HUES6 (cell line): ENCODE results near the gene MLH3.
A peak's percentile ranks its signal among the peaks of the same experiment; 100 is the strongest.

ENCODE experiments used
- H3K27ac ChIP-seq: 2 replicates; pipeline ENCODE4 v1.7.0; 2013; ENCODE audit warnings: low read depth, mild to moderate bottlenecking, low read length, inconsistent platforms
- H3K27me3 ChIP-seq: 2 replicates; pipeline ENCODE4 v1.6.1; 2013; ENCODE audit warnings: low read length; ENCODE audit not compliant: control insufficient read depth, insufficient read depth
- H3K36me3 ChIP-seq: 2 replicates; pipeline ENCODE4 v1.6.1; 2013; ENCODE audit warnings: low read length; ENCODE audit not compliant: control insufficient read depth, insufficient read depth
- H3K4me1 ChIP-seq: 2 replicates; pipeline ENCODE4 v1.6.1; 2013; ENCODE audit warnings: low read length; ENCODE audit not compliant: control insufficient read depth, insufficient read depth
- H3K4me3 ChIP-seq: 2 replicates; pipeline ENCODE4 v1.5.1; 2013; ENCODE audit warnings: low read depth, low read length
- H3K9ac ChIP-seq: one replicate; pipeline ENCODE4 v1.6.1; 2013; ENCODE audit warnings: mild to moderate bottlenecking, low read length
- H3K9me3 ChIP-seq: 2 replicates; pipeline ENCODE4 v1.6.1; 2013; ENCODE audit warnings: low read depth, low read length; ENCODE audit not compliant: control insufficient read depth, insufficient read depth

Gene MLH3

GRCh38 chr14:75066691-75067090, 15.4 kb upstream of the MLH3 start:
- no peak overlapping the region for H3K9ac ChIP-seq
- H3K4me1 ChIP-seq = peaks cover 6% of the 10 kb centered on the region; the same call in 1 of the 2 replicates
- no peaks in the 10 kb centered on the region for H3K27me3 ChIP-seq
- H3K36me3 ChIP-seq = no peaks in the 10 kb centered on the region
- no peak overlapping the region for H3K27ac ChIP-seq
- no peaks in the 10 kb centered on the region for H3K9me3 ChIP-seq
- no peak overlapping the region for H3K4me3 ChIP-seq

GRCh38 chr14:75064205-75064567, 12.9 kb upstream of the MLH3 start:
- no peak overlapping the region for H3K9ac ChIP-seq
- peaks cover 11% of the 10 kb centered on the region; the same call in 1 of the 2 replicates for H3K9me3 ChIP-seq
- peak overlapping the region; percentile 89 for H3K4me3 ChIP-seq
- H3K36me3 ChIP-seq = peaks cover 19% of the 10 kb centered on the region
- H3K27me3 ChIP-seq = no peaks in the 10 kb centered on the region
- H3K4me1 ChIP-seq = no peaks in the 10 kb centered on the region
- no peak overlapping the region for H3K27ac ChIP-seq

GRCh38 chr14:75063491-75064204, 12.4 kb upstream of the MLH3 start, which contains the start of gene ACYP1:
TSS of gene ACYP1 (minus strand) at chr14:75064024. CDS start at chr14:75063553, 471 bp downstream.
- Histone ChIP-seq H3K9ac (peak within 1 kb of the TSS; percentile 74), H3K4me3 (peak within 1 kb of the TSS; percentile 89), H3K4me1 (no peaks in the 10 kb centered on the region), H3K36me3 (peaks cover 19% of the 10 kb centered on the region), H3K27ac (no peak within 1 kb of the TSS), H3K27me3 (no peaks in the 10 kb centered on the region), H3K9me3 (peaks cover 11% of the 10 kb centered on the region; the same call in 1 of the 2 replicates)

GRCh38 chr14:75063013-75063412, 11.7 kb upstream of the MLH3 start:
- no peaks in the 10 kb centered on the region for H3K27me3 ChIP-seq
- peak overlapping the region; percentile 89 for H3K4me3 ChIP-seq
- peaks cover 19% of the 10 kb centered on the region for H3K36me3 ChIP-seq
- no peak overlapping the region for H3K27ac ChIP-seq
- no peaks in the 10 kb centered on the region for H3K4me1 ChIP-seq
- peak overlapping the region; percentile 74 for H3K9ac ChIP-seq
- H3K9me3 ChIP-seq = peaks cover 11% of the 10 kb centered on the region; the same call in 1 of the 2 replicates

GRCh38 chr14:75060420-75060819, 9.2 kb upstream of the MLH3 start:
- H3K27me3 ChIP-seq = no peaks in the 10 kb centered on the region
- no peak overlapping the region for H3K27ac ChIP-seq
- peaks cover 11% of the 10 kb centered on the region; the same call in 1 of the 2 replicates for H3K9me3 ChIP-seq
- no peak overlapping the region for H3K9ac ChIP-seq
- H3K4me1 ChIP-seq = no peaks in the 10 kb centered on the region
- peaks cover 19% of the 10 kb centered on the region for H3K36me3 ChIP-seq
- no peak overlapping the region for H3K4me3 ChIP-seq

- Histone ChIP-seq H3K4me3 (no peak overlapping the region), H3K27ac (no peak overlapping the region), H3K4me1 (no peaks in the 10 kb centered on the region), H3K9ac (no peak overlapping the region), H3K27me3 (no peaks in the 10 kb centered on the region), H3K9me3 (peaks cover 11% of the 10 kb centered on the region; the same call in 1 of the 2 replicates), H3K36me3 (peaks cover 19% of the 10 kb centered on the region)
Measured at GRCh38 chr14:75059642-75060041, 8.4 kb upstream of the MLH3 start.

- no peak overlapping the region for H3K4me3 ChIP-seq
- H3K27ac ChIP-seq = no peak overlapping the region
Measured at GRCh38 chr14:75054421-75054820, 3.2 kb upstream of the MLH3 start.

GRCh38 chr14:75053396-75054291, 2.4 kb upstream of the MLH3 start:
- no peaks in the 10 kb centered on the region for H3K27me3 ChIP-seq
- H3K9ac ChIP-seq = no peak overlapping the region
- H3K9me3 ChIP-seq = no peaks in the 10 kb centered on the region
- no peaks in the 10 kb centered on the region for H3K4me1 ChIP-seq
- H3K4me3 ChIP-seq = no peak overlapping the region
- H3K27ac ChIP-seq = no peak overlapping the region
- H3K36me3 ChIP-seq = 0 out of 2 replicates have a peak, but pooled peaks cover 4% of the 10 kb centered on the region

More at GRCh38 chr14:75054421-75054820, 3.2 kb upstream of the MLH3 start:
- H3K36me3 ChIP-seq = 0 out of 2 replicates have a peak, but pooled peaks cover 3% of the 10 kb centered on the region
- H3K4me1 ChIP-seq = no peaks in the 10 kb centered on the region
- no peaks in the 10 kb centered on the region for H3K9me3 ChIP-seq
- no peak overlapping the region for H3K9ac ChIP-seq
- no peaks in the 10 kb centered on the region for H3K27me3 ChIP-seq

GRCh38 chr14:75051556-75051899, 261 bp upstream of the MLH3 start:
- Histone ChIP-seq H3K9me3 (no peaks in the 10 kb centered on the region), H3K36me3 (0 out of 2 replicates have a peak, but pooled peaks cover 4% of the 10 kb centered on the region), H3K4me3 (peak overlapping the region; percentile 55), H3K4me1 (no peaks in the 10 kb centered on the region), H3K9ac (no peak overlapping the region), H3K27me3 (no peaks in the 10 kb centered on the region), H3K27ac (no peak overlapping the region)

- no peaks in the 10 kb centered on the region for H3K27me3 ChIP-seq
- no peaks in the 10 kb centered on the region for H3K9me3 ChIP-seq
- peaks cover 4% of the 10 kb centered on the region; the same call in 1 of the 2 replicates for H3K36me3 ChIP-seq
- H3K4me1 ChIP-seq = no peaks in the 10 kb centered on the region
- no peak overlapping the region for H3K4me3 ChIP-seq
- no peak overlapping the region for H3K9ac ChIP-seq
- no peak overlapping the region for H3K27ac ChIP-seq
Measured at GRCh38 chr14:75049731-75050201, 1.5 kb downstream of the MLH3 start.

- Histone ChIP-seq H3K4me3 (no peak overlapping the region), H3K36me3 (peaks cover 7% of the 10 kb centered on the region; the same call in 1 of the 2 replicates), H3K27ac (no peak overlapping the region), H3K9me3 (no peaks in the 10 kb centered on the region), H3K27me3 (no peaks in the 10 kb centered on the region), H3K9ac (no peak overlapping the region), H3K4me1 (no peaks in the 10 kb centered on the region)
Measured at GRCh38 chr14:75049136-75049535, 2.1 kb downstream of the MLH3 start.
